Measurements from ENCODE around the gene STARD10.

STARD10 gene

GRCh38 chr11:72718101-72718501 is 75.7 kb downstream of the STARD10 start:
- Mint-ChIP-seq H3K36me3 (peaks cover 19% of the 10 kb centered on the region), H3K9me3 (no peaks in the 10 kb centered on the region), H3K4me3 (no peak overlapping the region), H3K27me3 (no peaks in the 10 kb centered on the region), H3K27ac (no peak overlapping the region), H3K4me1 (peaks cover 41% of the 10 kb centered on the region)
- CTCF ChIA-PET = interaction anchor here (0.6 to 1.2 kb wide), 2 partner anchors 169 to 459 kb away, joined by 3 to 4 read pairs; no protein-coding TSS in a partner anchor
- no peak for DNase-seq

- H3K27me3 Mint-ChIP-seq = no peaks in the 10 kb centered on the region
- peaks cover 23% of the 10 kb centered on the region for H3K36me3 Mint-ChIP-seq
- H3K4me1 Mint-ChIP-seq = peaks cover 34% of the 10 kb centered on the region
- no peak for DNase-seq
- H3K9me3 Mint-ChIP-seq = no peaks in the 10 kb centered on the region
- CTCF ChIA-PET = interaction anchor here (1.2 kb wide), 1 partner anchor 8 kb away, joined by 4 read pairs; no protein-coding TSS in a partner anchor
- no peak overlapping the region for H3K27ac Mint-ChIP-seq
- H3K4me3 Mint-ChIP-seq = no peak overlapping the region
These were observed 76.9 kb downstream of the STARD10 start for GRCh38 chr11:72716788-72717435.

- H3K27ac Mint-ChIP-seq = no peak overlapping the region
- H3K27me3 Mint-ChIP-seq = no peaks in the 10 kb centered on the region
- H3K36me3 Mint-ChIP-seq = peaks cover 24% of the 10 kb centered on the region
- CTCF ChIA-PET = interaction anchor here (1.2 kb wide), 1 partner anchor 9 kb away, joined by 4 read pairs; no protein-coding TSS in a partner anchor
- no peak for DNase-seq
- peaks cover 34% of the 10 kb centered on the region for H3K4me1 Mint-ChIP-seq
- no peak overlapping the region for H3K4me3 Mint-ChIP-seq
- no peaks in the 10 kb centered on the region for H3K9me3 Mint-ChIP-seq
These were observed 77.6 kb downstream of the STARD10 start for GRCh38 chr11:72716290-72716689.

GRCh38 chr11:72712841-72713240 is 81.0 kb downstream of the STARD10 start:
- Mint-ChIP-seq H3K4me3 (no peak overlapping the region), H3K4me1 (peaks cover 5% of the 10 kb centered on the region), H3K27ac (no peak overlapping the region)

GRCh38 chr11:72712168-72712751 is 81.6 kb downstream of the STARD10 start:
- Mint-ChIP-seq H3K27ac (no peak overlapping the region), H3K4me3 (no peak overlapping the region), H3K4me1 (peaks cover 3% of the 10 kb centered on the region), H3K27me3 (no peaks in the 10 kb centered on the region), H3K36me3 (peaks cover 38% of the 10 kb centered on the region), H3K9me3 (no peaks in the 10 kb centered on the region)
- CTCF ChIA-PET = no interaction called here
- DNase-seq = no peak

More at GRCh38 chr11:72712841-72713240, 81.0 kb downstream of the STARD10 start:
- Mint-ChIP-seq H3K9me3 (no peaks in the 10 kb centered on the region), H3K27me3 (no peaks in the 10 kb centered on the region), H3K36me3 (peaks cover 36% of the 10 kb centered on the region)
- DNase-seq = no peak
- CTCF ChIA-PET = no interaction called here

GRCh38 chr11:72711141-72711540 is 82.7 kb downstream of the STARD10 start:
- Mint-ChIP-seq H3K36me3 (peaks cover 47% of the 10 kb centered on the region), H3K4me1 (peaks cover 3% of the 10 kb centered on the region), H3K4me3 (no peak overlapping the region), H3K27me3 (no peaks in the 10 kb centered on the region), H3K27ac (no peak overlapping the region), H3K9me3 (no peaks in the 10 kb centered on the region)
- CTCF ChIA-PET = no interaction called here
- DNase-seq = no peak

GRCh38 chr11:72710278-72710677 is 83.6 kb downstream of the STARD10 start:
- Mint-ChIP-seq H3K27ac (peak overlapping the region; percentile 49), H3K36me3 (peaks cover 52% of the 10 kb centered on the region), H3K4me3 (no peak overlapping the region), H3K27me3 (no peaks in the 10 kb centered on the region), H3K4me1 (no peaks in the 10 kb centered on the region), H3K9me3 (no peaks in the 10 kb centered on the region)
- DNase-seq = no peak
- CTCF ChIA-PET = no interaction called here

GRCh38 chr11:72709478-72710238 is 84.2 kb downstream of the STARD10 start:
- no peaks in the 10 kb centered on the region for H3K27me3 Mint-ChIP-seq
- no peak overlapping the region for H3K4me3 Mint-ChIP-seq
- peaks cover 56% of the 10 kb centered on the region for H3K36me3 Mint-ChIP-seq
- no peaks in the 10 kb centered on the region for H3K4me1 Mint-ChIP-seq
- CTCF ChIA-PET = no interaction called here
- H3K27ac Mint-ChIP-seq = peak overlapping the region; percentile 49
- DNase-seq = no peak
- no peaks in the 10 kb centered on the region for H3K9me3 Mint-ChIP-seq

GRCh38 chr11:72707032-72707431 is 86.8 kb downstream of the STARD10 start:
- Mint-ChIP-seq H3K9me3 (no peaks in the 10 kb centered on the region), H3K27me3 (no peaks in the 10 kb centered on the region), H3K36me3 (peaks cover 56% of the 10 kb centered on the region), H3K27ac (peak overlapping the region; percentile 64), H3K4me3 (no peak overlapping the region), H3K4me1 (no peaks in the 10 kb centered on the region)
- CTCF ChIA-PET = no interaction called here
- DNase-seq = no peak

- H3K9me3 Mint-ChIP-seq = no peaks in the 10 kb centered on the region
- peaks cover 58% of the 10 kb centered on the region for H3K36me3 Mint-ChIP-seq
- no peak for DNase-seq
- H3K4me1 Mint-ChIP-seq = no peaks in the 10 kb centered on the region
- H3K27me3 Mint-ChIP-seq = no peaks in the 10 kb centered on the region
- peak overlapping the region; percentile 64 for H3K27ac Mint-ChIP-seq
- no peak overlapping the region for H3K4me3 Mint-ChIP-seq
- CTCF ChIA-PET = no interaction called here
These were observed 87.3 kb downstream of the STARD10 start for GRCh38 chr11:72706579-72706978.

GRCh38 chr11:72705442-72706365 is 88.1 kb downstream of the STARD10 start:
- peaks cover 56% of the 10 kb centered on the region for H3K36me3 Mint-ChIP-seq
- H3K4me3 Mint-ChIP-seq = no peak overlapping the region
- H3K9me3 Mint-ChIP-seq = no peaks in the 10 kb centered on the region
- CTCF ChIA-PET = no interaction called here
- H3K27me3 Mint-ChIP-seq = no peaks in the 10 kb centered on the region
- no peaks in the 10 kb centered on the region for H3K4me1 Mint-ChIP-seq
- H3K27ac Mint-ChIP-seq = peak overlapping the region; percentile 2
- DNase-seq = no peak

GRCh38 chr11:72704783-72705265 is 89.0 kb downstream of the STARD10 start:
- Mint-ChIP-seq H3K4me1 (no peaks in the 10 kb centered on the region), H3K9me3 (no peaks in the 10 kb centered on the region), H3K36me3 (peaks cover 57% of the 10 kb centered on the region), H3K27ac (no peak overlapping the region), H3K27me3 (no peaks in the 10 kb centered on the region), H3K4me3 (no peak overlapping the region)
- DNase-seq = no peak
- CTCF ChIA-PET = no interaction called here
